WTC11 (cell line): ENCODE data around the gene TBX10.

Experiments used
- CBFB ChIP-seq: sonication (generic); formaldehyde crosslinking; IDR thresholded peaks from 2 replicates; pipeline ENCODE4 v1.8.1; 2022; ENCODE audit warnings: mild to moderate bottlenecking, low read depth, missing genetic modification reagents
- CREM ChIP-seq: sonication (generic); formaldehyde crosslinking; IDR thresholded peaks from 2 replicates; pipeline ENCODE4 v1.8.1; 2022; ENCODE audit warnings: mild to moderate bottlenecking, missing genetic modification reagents, moderate library complexity
- CTCF ChIP-seq: fragments of 200-600 bp; IDR thresholded peaks from 2 replicates; pipeline ENCODE4 v1.8.0; 2022; ENCODE audit warnings: antibody characterized with exemption
- E2F4 ChIP-seq: sonication (generic); formaldehyde crosslinking; IDR thresholded peaks from 2 replicates; pipeline ENCODE4 v1.8.1; 2022; ENCODE audit warnings: low read depth, mild to moderate bottlenecking, moderate library complexity, missing genetic modification reagents, borderline replicate concordance
- JUN ChIP-seq: sonication (generic); formaldehyde crosslinking; IDR thresholded peaks from 2 replicates; pipeline ENCODE4 v1.8.0; 2023; ENCODE audit warnings: mild to moderate bottlenecking, missing genetic modification reagents
- NR1H2 ChIP-seq: sonication (generic); formaldehyde crosslinking; IDR thresholded peaks from 2 replicates; pipeline ENCODE4 v1.9.0; 2021; ENCODE audit warnings: mild to moderate bottlenecking, moderate library complexity, missing genetic modification reagents

- TF ChIP-seq CTCF (no peak), NR1H2 (no peak), CREM (CRISPR knock-in tag) (no peak), JUN (CRISPR knock-in tag) (no peak), E2F4 (CRISPR knock-in tag) (no peak), CBFB (CRISPR knock-in tag) (no peak)
Measured at GRCh38 chr11:67689178-67689577, 49.6 kb upstream of the TBX10 start.
